HepG2 (cell line): ENCODE data around the gene NUDT15. TPM values are rescaled to one million over a fixed set of nuclear protein-coding genes. Genes with fewer than 3 reads are reported as not detected.

Source experiments
- ATAC-seq: fragments of 200-7000 bp; cut with Tn5 transposase; 3 replicates; pipeline ENCODE4 v1.9.1; 2020; ENCODE audit warnings: mild to moderate bottlenecking, moderate library complexity
- BruUV-seq: library from RNA; stranded (reverse); fragments of 400-500 nt; replicated peaks from 2 replicates; lab custom pipeline; 2021; lab: Mats Ljungman, UMichigan
- CTCF ChIA-PET: fragments of 300-600 bp; formaldehyde crosslinking; extraction: SDS; loops from one replicate; lab custom pipeline; 2021; ENCODE audit warnings: low total read pairs, inconsistent platforms, low intra/inter-chr PET ratio; lab: Yijun Ruan, JAX
- POLR2A ChIA-PET: fragments of 350-600 bp; sonication (Branson Sonifier 250); formaldehyde crosslinking; loops from one replicate; lab custom pipeline; 2020; ENCODE audit warnings: antibody characterized with exemption, inconsistent platforms; lab: Yijun Ruan, JAX
- DNase-seq: peaks from one replicate; pipeline ENCODE4 v3.0.0-alpha.2; 2015; ENCODE audit warnings: low spot score
- FAIRE-seq: peaks from 3 replicates; lab custom pipeline; 2011; peaks lifted over from hg19 to GRCh38; lab: Jason Lieb, UNC
- H2AFZ ChIP-seq: one replicate; pipeline ENCODE4 v1.6.1; 2011; ENCODE audit warnings: low read length, inconsistent platforms
- H3K27ac ChIP-seq: fragments of 300-600 bp; 3 replicates; pipeline ENCODE4 v1.8.0; 2011; ENCODE audit warnings: mixed run types, mild to moderate bottlenecking, mixed read lengths, low read length, inconsistent platforms; ENCODE audit not compliant: insufficient read depth; ENCODE audit errors: extremely low read length
- H3K27me3 ChIP-seq, 2 experiments: fragments of 200-600 bp in 1 of 2; 2 replicates in 1 of 2; 3 replicates in 1 of 2; pipeline versions ENCODE4 v1.6.0 to v1.8.0; 2011; ENCODE audit warnings: low read length in 2 of 2, mild to moderate bottlenecking in 2 of 2, moderate library complexity in 2 of 2, inconsistent platforms in 1 of 2; ENCODE audit not compliant: insufficient read depth in 2 of 2, control insufficient read depth in 1 of 2
- H3K36me3 ChIP-seq, 2 experiments: fragments of 200-600 bp in 1 of 2; replicated peaks in 1 of 2; 2 replicates in 1 of 2; 3 replicates in 1 of 2; pipeline versions ENCODE4 v1.5.1 to v1.8.0; 2011; ENCODE audit warnings: low read length in 2 of 2, inconsistent platforms in 1 of 2; ENCODE audit not compliant: insufficient read depth in 2 of 2, control insufficient read depth in 1 of 2
- H3K4me1 ChIP-seq: 2 replicates; pipeline ENCODE4 v1.5.1; 2012; ENCODE audit warnings: low read length, inconsistent platforms; ENCODE audit not compliant: insufficient read depth
- H3K4me2 ChIP-seq: 2 replicates; pipeline ENCODE4 v1.6.0; 2011; ENCODE audit warnings: low read depth, low read length, inconsistent platforms
- H3K4me3 ChIP-seq, 3 experiments: fragments of 200-600 bp in 1 of 3; sonication (generic), shearing (Covaris generic) in 1 of 3; replicated peaks in 1 of 3; 2 replicates each; pipeline ENCODE4 v1.5.1; 2011 to 2016; ENCODE audit warnings: low read length in 3 of 3, inconsistent platforms in 2 of 3, low read depth in 2 of 3, mild to moderate bottlenecking in 2 of 3, control low read depth in 1 of 3, mixed read lengths in 1 of 3; ENCODE audit not compliant: insufficient read depth in 1 of 3
- H3K79me2 ChIP-seq: one replicate; pipeline ENCODE4 v1.6.1; 2011; ENCODE audit warnings: low read length, inconsistent platforms; ENCODE audit not compliant: insufficient read depth
- H3K9ac ChIP-seq: 2 replicates; pipeline ENCODE4 v1.6.0; 2011; ENCODE audit warnings: mild to moderate bottlenecking, low read depth, low read length, inconsistent platforms; ENCODE audit not compliant: insufficient read depth
- H3K9me3 ChIP-seq: 2 replicates; pipeline ENCODE4 v1.5.1; 2012; ENCODE audit warnings: mild to moderate bottlenecking, low read length
- H4K20me1 ChIP-seq: 2 replicates; pipeline ENCODE4 v1.6.0; 2011; ENCODE audit warnings: inconsistent platforms, mild to moderate bottlenecking, low read length, moderate library complexity; ENCODE audit not compliant: insufficient read depth
- NBN ChIP-seq: fragments of 450-650 bp; conservative IDR thresholded peaks from 2 replicates; pipeline ENCODE4 v1.6.1; 2017
- ZNF557 ChIP-seq: sonication (generic); formaldehyde crosslinking; IDR thresholded peaks from 2 replicates; pipeline ENCODE4 v1.4.0; 2020; ENCODE audit warnings: missing genetic modification reagents
- ZSCAN9 ChIP-seq: IDR thresholded peaks from 2 replicates; pipeline ENCODE4 v1.6.1; 2016; ENCODE audit warnings: borderline replicate concordance
- WGBS: methylation state at CpG from one replicate; pipeline ENCODE4 v1.1.6; 2017; ENCODE audit warnings: low lambda C conversion rate; 5-methylcytosine and 5-hydroxymethylcytosine counted together
- in situ Hi-C: cut with HindIII; loops from 2 replicates; pipeline ENCODE4 v1.10.0; 2017; ENCODE audit warnings: low pct_unique_long_range_greater_than_20kb; ENCODE audit not compliant: extremely low pct_ligation_motif_present
- intact Hi-C: fragments of 100-400 bp; cut with micrococcal nuclease; formaldehyde crosslinking; loops from one replicate; pipeline ENCODE4 v1.10.0; 2022; ENCODE audit not compliant: unreplicated experiment
- polyA plus RNA-seq, 8 experiments: library from polyadenylated mRNA; depleted of rRNA in 3 of 8; stranded (reverse) in 7 of 8; unstranded in 1 of 8; fragments of >200 nt; fragmentation: Illumina TruSeq in 4 of 8; extraction: Trizol in 4 of 8; gene quantifications; 2 replicates each; pipeline versions ENCODE4 v1.2.1 to v1.2.3, GENCODE V29; 2011 to 2016; ENCODE audit warnings: low read depth in 4 of 8, missing spikeins in 1 of 8, mixed read lengths in 1 of 8; ENCODE audit not compliant: insufficient read depth in 1 of 8
- total RNA-seq, 5 experiments: library from RNA; depleted of rRNA; stranded (reverse); fragments of >200 nt; fragmentation: Illumina TruSeq; extraction: Trizol; gene quantifications; 2 replicates each; pipeline ENCODE4 v1.2.3, GENCODE V29; 2016; ENCODE audit warnings: low read depth in 1 of 5
- TF ChIP-seq, protein P1 (sequence below): sonication (generic); formaldehyde crosslinking; IDR thresholded peaks from 2 replicates; pipeline ENCODE4 v1.4.0; 2020; ENCODE audit warnings: missing genetic modification reagents
- TF ChIP-seq, protein P2 (sequence below): sonication (generic); formaldehyde crosslinking; IDR thresholded peaks from 2 replicates; pipeline ENCODE4 v1.4.0; 2020; ENCODE audit warnings: missing genetic modification reagents, borderline replicate concordance

NUDT15 gene
- total and polyA plus RNA-seq, 2 of the 13 experiments (the other 11 are each of a cell fraction or from before 2014, with no cell fraction given): 21.3 to 47.3 TPM

DNA sequence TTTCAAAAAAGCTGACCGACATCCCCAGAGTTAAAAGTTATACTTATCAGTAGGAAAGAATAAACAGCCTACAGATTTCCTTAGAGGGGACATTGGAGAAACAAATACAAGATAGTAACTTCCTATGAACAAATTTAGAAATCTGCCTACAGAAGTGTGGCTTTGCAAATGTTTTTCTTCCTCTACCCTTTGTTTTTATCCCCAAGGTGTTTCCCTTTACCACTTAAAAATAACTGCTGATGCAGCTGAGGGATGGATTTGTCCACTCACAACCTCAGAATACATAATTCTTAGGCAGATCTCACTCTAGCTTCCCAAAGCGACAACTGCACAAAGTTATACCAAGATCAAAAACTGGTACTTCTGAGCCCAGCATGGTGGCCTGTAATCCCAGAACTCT is 36.5 kb downstream of the NUDT15 start:
- Histone ChIP-seq H4K20me1 (no peaks in the 10 kb centered on the region), H3K79me2 (no peaks in the 10 kb centered on the region), H3K9me3 (peaks cover 19% of the 10 kb centered on the region), H2AFZ (no peak overlapping the region), H3K27ac (no peak overlapping the region), H3K27me3 (no peaks in the 10 kb centered on the region), H3K36me3 (peaks cover 24 to 71% of the 10 kb centered on the region in 2 experiments), H3K4me2 (no peak overlapping the region), H3K4me3 (no peak overlapping the region)
- POLR2A ChIA-PET: no interaction called here
- FAIRE-seq (no peak), ATAC-seq (no peak), DNase-seq (no peak)
- WGBS: 98% methylated on average over 2 of the region's 2 CpGs
- intact Hi-C loops: no loop called here
- in situ Hi-C loops: no loop called here
- TF ChIP-seq, protein P1, sequence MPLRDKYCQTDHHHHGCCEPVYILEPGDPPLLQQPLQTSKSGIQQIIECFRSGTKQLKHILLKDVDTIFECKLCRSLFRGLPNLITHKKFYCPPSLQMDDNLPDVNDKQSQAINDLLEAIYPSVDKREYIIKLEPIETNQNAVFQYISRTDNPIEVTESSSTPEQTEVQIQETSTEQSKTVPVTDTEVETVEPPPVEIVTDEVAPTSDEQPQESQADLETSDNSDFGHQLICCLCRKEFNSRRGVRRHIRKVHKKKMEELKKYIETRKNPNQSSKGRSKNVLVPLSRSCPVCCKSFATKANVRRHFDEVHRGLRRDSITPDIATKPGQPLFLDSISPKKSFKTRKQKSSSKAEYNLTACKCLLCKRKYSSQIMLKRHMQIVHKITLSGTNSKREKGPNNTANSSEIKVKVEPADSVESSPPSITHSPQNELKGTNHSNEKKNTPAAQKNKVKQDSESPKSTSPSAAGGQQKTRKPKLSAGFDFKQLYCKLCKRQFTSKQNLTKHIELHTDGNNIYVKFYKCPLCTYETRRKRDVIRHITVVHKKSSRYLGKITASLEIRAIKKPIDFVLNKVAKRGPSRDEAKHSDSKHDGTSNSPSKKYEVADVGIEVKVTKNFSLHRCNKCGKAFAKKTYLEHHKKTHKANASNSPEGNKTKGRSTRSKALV (CRISPR knock-in tag): no peak
- TF ChIP-seq, protein P2, sequence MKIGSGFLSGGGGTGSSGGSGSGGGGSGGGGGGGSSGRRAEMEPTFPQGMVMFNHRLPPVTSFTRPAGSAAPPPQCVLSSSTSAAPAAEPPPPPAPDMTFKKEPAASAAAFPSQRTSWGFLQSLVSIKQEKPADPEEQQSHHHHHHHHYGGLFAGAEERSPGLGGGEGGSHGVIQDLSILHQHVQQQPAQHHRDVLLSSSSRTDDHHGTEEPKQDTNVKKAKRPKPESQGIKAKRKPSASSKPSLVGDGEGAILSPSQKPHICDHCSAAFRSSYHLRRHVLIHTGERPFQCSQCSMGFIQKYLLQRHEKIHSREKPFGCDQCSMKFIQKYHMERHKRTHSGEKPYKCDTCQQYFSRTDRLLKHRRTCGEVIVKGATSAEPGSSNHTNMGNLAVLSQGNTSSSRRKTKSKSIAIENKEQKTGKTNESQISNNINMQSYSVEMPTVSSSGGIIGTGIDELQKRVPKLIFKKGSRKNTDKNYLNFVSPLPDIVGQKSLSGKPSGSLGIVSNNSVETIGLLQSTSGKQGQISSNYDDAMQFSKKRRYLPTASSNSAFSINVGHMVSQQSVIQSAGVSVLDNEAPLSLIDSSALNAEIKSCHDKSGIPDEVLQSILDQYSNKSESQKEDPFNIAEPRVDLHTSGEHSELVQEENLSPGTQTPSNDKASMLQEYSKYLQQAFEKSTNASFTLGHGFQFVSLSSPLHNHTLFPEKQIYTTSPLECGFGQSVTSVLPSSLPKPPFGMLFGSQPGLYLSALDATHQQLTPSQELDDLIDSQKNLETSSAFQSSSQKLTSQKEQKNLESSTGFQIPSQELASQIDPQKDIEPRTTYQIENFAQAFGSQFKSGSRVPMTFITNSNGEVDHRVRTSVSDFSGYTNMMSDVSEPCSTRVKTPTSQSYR: no peak
- no peak for TF ChIP-seq ZNF557 (CRISPR knock-in tag)
- TF ChIP-seq ZSCAN9 (CRISPR knock-in tag): no peak
- no peak for TF ChIP-seq NBN
- TF ChIP-seq, all 625 proteins: peak for 0
- BruUV-seq: no TSS peak
- H3K4me1 ChIP-seq: no peaks in the 10 kb centered on the region
- CTCF ChIA-PET: no interaction called here
- H3K9ac ChIP-seq: no peak overlapping the region
